HuH-7 (cell line): ENCODE measurements around the gene SPOP.
"Not testable (repeated sequence)": the region's sequence is repeated elsewhere in the genome, so short reads cannot be mapped to it uniquely, and the experiment has no call there.

Experiments
- DNase-seq: peaks from one replicate; pipeline ENCODE4 v3.0.0; 2011; ENCODE audit warnings: low spot score

Gene SPOP

DNA sequence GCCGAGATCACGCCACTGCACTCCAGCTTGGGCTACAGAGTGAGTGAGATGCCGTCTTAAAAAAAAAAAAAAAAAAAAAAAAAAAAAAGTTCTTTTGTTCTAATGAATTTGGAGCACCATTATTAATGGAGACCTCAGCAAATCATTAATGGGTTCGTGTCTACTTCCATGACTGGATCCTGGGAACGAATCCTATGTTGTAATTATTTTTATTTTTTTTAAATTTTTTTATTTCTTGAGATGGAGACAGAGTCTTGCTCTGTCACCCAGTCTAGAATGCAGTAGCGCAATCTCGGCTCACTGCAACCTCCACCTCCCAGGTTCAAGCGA lies 30.7 kb downstream of the SPOP start:
- no peak for DNase-seq

DNA sequence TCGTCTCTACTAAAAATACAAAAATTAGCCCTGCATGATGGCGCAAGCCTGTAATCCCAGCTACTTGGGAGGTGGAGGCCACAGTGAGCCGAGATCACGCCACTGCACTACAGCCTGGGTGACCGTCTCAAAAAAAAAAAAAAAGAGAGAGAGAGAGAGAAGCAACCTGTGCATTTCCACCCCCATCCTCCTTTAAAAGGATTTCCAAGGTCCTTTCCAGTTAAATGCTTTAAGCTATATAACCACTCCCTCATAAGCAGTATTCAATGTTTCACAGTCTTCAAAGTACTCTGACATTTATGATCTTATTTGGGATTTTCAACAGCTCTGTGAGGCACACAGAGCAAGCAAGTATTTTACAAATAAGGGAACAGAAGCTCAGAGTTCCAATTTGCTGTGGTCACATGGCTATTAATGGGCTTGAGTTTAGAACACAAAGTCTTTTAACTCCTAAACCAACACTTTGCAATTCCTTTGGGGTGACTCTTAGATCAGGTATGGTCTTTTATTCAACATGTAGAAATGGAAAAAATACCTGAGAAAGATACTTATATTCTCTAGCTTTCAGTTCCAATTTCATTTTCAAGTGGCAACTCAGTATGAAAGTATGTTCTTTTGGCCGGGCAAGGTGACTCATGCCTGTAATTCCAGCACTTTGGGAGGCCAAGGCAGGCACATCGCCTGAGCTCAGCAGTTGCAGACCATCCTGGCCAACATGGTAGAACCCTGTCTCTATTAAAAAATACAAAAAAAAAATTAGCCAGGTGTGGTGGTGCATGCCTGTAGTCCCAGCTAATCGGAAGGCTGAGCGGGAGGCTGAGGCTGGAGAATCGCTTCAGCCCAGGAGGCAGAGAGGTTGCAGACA lies 31.3 kb downstream of the SPOP start:
- no peak for DNase-seq

DNA sequence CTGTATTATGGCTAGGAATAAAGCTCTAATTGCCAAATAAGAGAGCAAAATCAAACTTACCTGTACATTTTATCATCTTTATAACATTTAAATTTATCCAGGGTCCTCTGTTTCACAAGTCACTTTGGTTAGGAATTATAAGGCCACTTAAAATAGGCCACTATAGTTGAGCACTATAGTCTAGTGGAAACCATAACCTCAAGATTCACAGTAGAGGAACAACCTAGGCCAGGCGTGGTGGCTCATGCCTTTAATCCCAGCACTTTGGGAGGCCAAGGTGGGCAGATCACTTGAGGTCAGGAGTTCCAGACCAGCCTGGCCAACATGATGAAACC lies 31.9 kb downstream of the SPOP start:
- not testable (repeated sequence) for DNase-seq

DNA sequence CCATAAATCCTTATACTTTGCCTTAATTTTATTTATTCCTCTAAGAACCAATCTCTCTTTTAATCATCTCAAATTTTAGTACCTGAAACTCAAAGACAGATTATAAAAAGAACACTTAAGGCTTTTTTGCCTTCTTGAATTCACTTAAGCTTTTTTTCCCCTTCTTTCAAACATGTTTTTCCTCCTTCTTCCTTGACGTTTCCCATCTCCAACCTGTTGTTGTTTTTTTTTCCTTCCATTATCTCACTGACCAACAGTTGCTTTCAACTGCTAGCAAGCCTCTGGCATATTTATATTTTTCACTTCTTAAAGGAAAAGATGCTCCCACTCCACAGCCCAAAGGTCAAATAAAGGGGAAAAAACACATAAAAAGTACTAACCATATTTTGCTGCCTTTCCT lies 32.2 kb downstream of the SPOP start:
- no peak for DNase-seq

DNA sequence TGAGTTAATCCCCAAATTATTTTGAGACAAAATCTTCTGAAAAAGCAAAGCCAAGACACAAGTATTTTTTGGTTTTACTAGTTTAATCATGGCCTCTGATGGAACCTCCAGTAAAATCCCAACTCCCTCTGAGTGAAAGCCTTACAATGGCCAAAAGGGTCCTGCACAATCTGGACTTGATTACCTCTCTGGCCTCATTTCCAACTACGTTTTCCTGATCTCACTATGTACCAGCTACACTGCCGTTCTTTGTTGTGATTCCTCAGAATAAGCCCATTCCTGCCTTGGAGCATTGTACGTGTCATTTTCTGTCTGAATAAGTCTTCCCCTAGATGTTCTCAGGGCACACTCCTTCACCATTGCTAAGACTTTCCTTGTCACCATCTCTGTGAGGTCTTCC lies 37.3 kb downstream of the SPOP start:
- no peak for DNase-seq

DNA sequence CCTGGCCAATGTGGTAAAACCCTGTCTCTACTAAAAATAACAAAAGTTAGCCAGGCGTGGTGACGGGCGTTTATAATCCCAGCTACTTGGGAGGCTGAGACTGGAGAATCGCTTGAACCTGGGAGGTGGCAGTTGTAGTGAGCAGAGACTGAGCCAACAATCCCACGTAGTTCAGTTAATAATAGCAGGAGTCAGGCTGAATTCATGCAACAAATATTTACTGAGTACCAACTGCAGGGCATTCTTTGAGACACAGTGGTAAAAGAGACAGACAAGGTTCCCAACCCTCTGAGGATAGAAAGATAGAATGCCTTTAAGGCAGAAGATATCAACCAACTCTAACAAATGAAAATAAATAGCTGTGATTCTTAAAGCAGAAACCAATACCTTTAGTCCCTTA lies 39.1 kb downstream of the SPOP start:
- no peak for DNase-seq

DNA sequence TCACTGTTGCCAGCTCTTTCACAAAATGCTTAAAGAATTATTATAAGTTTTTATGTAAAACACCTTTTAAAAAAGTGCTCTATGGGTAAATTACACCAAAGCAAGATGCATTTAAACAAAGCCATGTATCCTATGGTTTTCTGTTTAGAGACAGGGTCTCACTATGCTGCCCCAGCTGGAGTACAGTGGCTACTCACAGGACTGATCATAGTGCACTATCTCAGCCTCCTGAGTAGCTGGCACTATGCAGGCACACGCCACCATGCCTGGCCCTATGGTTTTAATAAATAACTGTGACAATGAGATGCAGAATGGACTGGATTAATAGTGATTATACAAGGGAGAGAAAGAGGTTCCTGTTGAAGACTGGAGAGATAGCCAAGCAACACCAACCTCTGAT lies 40.2 kb downstream of the SPOP start:
- no peak for DNase-seq

DNA sequence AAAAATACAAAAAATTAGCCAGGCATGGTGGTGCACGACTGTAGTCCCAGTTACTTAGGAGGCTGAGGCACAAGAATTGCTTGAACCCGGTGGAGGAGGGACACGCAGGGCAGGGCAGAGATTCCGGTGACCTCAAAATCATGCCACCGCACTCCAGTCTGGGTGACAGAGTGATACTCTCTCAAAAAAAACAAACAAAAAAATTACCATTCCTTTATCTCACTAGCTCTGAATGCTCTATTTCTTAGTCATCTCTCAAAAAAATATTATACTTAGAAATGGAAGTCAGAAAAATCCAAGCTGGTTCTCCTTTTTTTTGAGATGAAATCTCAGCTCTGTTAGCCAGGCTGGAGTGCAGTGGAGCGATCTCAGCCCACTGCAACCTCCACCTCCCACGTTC lies 40.8 kb downstream of the SPOP start:
- DNase-seq: no peak

DNA sequence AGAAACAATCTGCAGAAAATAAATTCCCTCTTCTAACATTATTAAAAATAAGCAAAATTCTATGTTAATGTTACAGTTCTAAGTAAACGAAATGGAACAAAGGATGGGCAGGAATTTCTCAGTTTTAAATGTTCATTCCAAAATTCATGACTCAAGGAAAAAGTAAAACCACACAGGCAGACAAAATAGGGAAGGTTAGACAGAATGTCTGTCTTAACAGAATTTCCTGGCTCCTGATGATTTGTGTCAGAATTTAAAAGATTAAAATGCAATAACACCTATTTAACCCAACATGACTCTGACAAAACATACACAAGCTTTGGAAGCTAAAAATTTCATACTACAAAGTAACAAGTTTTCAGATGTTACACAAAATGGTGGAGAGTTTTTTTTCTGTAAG lies 42.8 kb downstream of the SPOP start:
- DNase-seq: no peak

DNA sequence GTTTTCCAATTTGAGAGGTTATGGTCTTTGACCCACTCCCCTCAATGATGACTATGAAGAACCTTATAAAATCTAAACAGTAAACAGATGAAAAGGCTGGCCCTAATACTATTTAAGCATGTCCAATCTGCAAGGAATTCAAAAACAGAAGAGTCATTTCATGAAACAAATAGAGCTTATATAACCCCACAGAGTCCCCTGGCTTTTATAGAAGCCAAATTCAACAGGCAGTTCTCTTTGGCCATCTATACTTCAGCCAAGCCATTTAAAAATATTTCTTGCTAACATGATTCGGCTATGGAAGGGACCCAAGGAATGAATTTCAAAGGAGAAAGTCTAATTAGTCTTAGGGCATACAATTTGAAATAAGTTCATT lies 43.4 kb downstream of the SPOP start:
- DNase-seq: no peak

DNA sequence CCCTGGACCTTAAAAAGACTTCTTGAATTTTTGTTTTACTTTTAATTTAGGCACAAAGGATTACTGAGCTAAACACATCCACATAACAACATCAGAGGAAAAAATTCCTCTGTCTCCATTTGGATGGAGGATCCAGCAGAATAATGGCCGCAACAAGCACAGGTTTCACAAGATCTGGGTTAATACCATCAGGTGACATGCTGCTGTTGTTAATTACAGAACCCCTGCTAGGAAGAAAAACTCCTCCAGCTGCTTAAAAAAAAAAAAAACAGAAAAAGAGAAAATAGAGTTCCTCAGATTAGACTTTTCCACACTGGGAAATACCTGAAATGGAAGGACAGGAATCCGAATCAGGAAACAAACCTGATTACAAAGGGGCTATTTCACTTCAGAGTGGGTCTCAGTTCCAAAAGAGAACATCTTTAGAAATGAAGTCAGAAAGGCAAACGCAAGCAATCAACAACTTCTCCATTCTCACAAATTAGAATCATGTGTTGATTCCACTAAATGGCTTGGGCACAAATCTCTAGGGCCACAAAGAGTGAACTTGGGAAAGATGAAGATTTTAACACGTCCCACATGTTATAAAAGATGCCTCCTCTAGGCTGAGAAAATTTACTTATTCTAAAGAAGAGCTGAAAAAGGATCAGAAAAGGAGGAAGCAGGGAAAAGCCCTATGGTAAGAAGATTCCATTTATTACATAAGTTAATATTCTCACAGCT lies 44.0 kb downstream of the SPOP start:
- no peak for DNase-seq

DNA sequence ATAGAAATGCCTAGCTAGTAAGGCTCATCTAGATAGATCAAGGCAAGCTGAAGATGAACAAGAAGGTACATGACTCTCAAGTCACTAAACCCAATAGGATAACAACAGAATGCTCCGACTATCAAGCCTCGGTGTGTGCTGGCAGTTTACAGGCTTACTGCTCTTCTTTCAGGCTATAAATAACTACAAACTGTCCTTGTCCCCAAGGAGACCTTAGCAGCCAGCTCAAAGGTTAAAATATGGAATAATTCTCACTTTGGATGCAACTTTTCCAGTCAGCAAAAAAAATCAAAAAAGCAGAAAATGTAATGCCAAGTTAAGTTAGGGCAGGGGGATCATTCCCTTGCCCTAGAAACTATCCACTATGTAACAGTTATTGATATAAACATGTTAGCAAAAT lies 44.6 kb downstream of the SPOP start:
- no peak for DNase-seq

DNA sequence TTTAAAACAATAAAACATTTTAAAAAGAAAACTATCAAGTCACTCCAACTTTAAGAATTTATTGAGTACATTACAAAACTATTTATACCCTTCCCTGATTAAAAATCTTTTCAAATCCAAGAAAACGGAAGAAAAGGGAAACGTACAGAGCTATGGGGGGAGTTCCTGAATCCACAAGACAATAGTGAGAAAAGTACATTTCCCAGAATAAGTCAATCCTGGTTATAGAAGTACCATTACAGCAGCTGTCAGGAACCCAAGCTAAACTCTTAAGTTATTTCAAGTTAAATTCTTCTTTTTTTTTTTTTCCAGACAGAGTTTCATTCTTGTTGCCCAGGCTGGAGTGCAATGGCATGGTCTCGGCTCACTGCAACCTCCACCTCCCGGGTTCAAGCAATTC lies 45.7 kb downstream of the SPOP start:
- DNase-seq: no peak

DNA sequence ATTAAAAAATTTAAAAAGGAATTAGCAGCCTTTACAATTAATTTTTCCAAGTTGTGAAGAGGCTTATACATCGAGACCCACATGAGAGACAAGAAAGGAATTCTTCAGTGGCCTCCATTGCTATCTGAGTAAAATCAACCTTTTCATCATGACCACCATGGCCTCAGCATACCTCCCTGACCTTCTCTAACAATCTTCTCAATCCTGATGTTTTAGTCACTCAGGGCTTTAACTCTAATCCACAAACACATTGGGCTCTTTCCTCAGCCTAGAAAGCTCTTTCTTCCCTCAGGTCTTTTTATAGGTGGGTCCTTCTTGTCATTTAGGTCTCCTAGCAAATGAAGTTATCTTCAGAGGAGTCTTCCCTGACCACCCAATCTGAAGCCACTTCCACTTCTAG lies 46.4 kb downstream of the SPOP start:
- no peak for DNase-seq

DNA sequence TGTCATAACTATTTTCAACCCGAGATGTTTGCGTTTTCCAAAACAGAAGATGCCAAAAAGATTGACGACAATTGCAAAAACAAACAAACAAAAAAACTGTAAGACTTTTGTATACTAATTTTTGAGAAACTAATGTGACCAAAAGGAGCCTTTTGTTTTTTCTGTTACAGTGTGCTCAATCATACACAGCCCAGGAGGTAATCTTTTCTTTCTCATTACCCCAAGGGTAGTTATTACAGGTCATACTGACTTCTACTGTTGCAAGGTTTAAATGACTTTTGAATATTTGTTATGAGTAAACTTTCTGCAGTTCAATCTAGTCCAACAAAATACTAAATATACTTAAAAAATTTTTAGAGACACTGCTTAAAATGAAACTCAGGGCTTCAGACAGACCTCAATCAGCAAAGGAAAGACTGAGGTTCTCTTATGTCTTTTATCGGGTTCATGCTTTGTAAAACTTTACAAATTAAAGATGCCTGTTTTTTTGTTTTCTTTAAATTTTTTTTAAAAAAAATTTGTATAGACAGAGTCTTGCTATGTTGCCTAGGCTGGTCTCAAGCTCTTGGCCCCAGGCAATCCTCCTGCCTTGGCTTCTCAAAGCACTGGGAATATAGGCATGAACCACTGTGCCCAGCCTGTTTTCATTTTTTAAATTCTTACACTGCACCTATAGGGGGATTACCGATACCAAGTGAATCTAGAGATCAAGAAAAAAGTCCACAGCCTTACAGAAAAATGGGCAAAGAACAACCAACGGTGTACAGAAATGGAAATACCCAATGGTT lies 47.6 kb downstream of the SPOP start:
- no peak for DNase-seq

DNA sequence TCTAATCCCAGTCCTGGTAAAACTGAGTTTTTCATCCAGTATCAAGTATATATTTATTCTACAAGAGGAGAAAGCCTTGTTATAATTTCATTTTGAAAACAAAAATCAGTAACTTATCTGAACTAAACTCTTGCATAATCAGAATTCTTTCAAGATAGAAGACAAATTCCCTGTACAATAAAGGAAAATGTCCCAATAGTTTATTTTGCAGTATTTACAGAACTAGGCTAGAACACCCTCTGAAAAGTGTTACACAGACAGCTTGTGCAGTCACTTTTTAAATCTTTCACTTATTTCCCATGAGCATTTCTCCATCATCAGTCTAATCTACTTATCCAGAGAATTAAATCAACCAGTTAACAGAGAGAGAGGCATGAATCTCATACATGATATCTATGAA lies 48.5 kb downstream of the SPOP start:
- DNase-seq: no peak

DNA sequence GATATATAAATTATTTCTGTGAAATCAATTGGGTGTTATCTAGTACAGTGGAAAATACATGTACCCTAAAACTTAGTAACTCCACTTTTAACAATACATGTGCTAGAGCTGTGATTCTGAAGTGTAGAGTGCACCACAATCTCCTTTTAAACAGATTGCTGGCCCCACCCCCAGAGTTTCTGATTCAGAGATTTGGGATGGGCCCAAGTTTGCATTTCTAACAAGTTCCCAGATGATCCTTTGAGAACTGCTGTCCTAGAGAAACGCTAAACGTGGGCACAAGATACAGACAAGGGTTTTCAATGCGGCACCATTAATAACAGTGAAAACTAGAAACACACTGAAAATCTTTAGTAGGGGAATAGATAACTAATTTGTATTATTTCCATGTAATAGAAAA lies 53.0 kb downstream of the SPOP start:
- DNase-seq: no peak

DNA sequence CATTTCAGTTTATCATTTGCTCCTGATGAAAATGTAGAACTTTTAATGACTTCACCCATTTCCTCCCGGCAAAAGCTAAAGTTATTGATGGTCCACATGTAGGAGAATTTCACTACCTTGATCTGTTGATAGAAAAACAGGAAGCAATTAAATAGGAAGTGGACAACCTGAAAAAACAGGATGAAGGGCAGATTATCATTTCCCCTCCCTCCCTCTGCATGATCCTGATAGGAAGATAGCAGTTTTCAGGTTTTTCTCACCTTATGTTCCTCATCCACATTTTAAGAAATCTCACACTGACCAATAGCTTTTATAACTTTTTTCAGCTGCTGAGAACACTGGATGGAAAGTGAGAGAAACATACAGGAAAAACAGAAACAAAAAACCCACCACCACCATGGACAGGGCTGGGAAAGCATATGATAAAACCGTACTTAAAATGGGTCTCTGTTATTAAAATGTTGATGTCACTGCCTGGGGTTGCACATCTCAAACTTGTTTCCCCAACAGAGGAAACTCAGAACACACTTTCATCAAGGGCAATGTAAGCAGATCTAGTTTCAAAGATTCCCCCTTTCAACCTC lies 55.9 kb downstream of the SPOP start:
- no peak for DNase-seq

DNA sequence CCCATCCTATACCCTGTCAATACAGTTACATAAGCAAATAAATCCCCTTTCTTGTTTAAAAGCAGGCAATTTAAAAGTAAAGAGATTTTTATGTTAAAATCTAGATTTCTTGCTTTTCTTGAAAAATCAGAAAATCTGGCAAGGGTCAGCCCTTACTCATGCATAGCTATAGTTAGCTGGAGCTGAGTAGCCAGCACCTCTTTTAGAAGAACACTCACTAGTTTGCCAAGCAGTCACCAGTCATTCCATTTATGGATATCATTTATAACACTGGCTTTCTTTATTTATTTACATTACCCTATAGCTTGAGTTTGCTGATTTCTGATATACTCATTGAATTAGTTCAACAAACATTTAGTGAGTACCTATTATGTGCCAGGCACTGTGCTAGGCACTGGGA lies 56.5 kb downstream of the SPOP start:
- DNase-seq: no peak

DNA sequence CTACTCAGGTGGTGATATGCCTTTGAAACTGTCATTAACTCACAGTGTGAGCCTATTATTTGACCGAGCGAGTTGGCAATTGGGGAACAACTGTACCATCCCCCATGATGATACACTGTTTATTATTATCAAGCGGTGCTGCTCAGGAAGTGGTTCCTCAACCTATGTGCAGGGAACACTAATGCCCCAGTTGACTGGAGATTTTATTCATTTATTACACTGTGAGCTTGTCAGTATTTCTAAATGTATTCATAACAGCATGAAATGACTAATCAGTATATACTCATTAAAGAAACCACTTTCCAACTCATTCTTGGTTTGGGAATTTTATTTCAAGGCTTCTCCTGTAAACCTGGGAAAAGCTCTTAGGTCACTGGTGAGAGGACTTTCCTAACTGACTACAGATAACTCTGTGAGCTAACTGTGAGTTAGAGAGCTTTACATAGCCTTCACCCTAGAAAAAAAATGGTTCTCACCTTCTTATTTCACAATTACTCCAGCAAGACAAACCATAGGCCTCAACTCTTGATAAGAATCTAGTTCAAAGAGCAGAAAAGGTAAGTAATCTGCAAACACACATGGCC lies 59.8 kb downstream of the SPOP start:
- no peak for DNase-seq

DNA sequence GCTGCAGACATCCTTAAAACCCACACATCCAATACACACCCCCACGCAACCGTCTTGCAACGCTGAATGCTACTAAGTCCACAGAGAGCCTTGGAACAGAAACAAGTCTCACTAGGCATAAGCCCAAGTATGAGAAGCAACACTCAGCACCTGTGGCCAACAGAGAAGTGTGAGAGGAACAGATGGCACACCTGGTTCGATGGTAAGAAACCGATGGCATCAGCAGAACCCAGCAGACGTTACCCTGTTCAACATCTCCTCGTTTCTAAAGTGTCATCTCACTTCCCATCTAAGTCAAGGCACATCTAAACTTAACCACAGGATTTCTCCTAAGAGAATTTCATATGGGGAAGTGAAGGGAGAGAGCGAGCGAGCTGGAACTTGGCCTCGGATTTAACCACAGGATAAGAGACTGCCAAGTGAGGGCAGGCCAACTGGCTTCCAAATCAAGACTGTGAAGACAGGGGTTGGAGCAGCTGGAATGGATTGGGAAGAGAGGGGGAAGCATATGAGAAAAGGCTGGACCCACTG lies 61.2 kb downstream of the SPOP start:
- DNase-seq: no peak

DNA sequence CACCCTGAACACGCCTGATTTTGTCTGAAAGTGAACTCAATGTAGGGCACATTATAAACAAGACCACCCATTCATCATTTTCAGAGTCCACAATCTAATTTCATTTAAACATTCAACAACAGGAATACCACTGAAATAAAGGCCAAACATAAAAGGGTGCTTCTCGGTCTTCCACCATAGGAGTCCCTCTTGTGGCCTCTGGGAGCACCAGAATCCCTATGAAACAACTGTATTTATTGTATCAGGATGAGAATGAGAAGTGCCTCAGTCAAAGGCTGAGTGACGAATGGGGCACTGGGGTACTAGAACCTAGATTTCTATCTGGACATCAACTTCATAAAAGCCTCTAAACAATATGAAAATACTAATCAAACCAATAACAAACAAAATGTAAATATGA lies 61.8 kb downstream of the SPOP start:
- DNase-seq: no peak
